CD4-positive, alpha-beta T cell (primary cell): ENCODE measurements around the gene TEF. TPM values are rescaled to one million over a fixed set of nuclear protein-coding genes. Genes with fewer than 3 reads are reported as not detected.

ENCODE experiments used
- ATAC-seq: fragments of 200-7000 bp; cut with Tn5 transposase; one replicate; pipeline ENCODE4 v1.10.0; 2022; ENCODE audit warnings: mild to moderate bottlenecking; ENCODE audit not compliant: poor library complexity
- CTCF ChIA-PET: fragments of 350-600 bp; sonication (Branson Sonifier 250); formaldehyde crosslinking; loops from one replicate; lab custom pipeline; 2021; ENCODE audit warnings: antibody characterized with exemption, inconsistent platforms; lab: Charles Lee
- POLR2A ChIA-PET: fragments of 350-600 bp; sonication (Branson Sonifier 250); formaldehyde crosslinking; loops from one replicate; lab custom pipeline; 2021; ENCODE audit warnings: antibody characterized with exemption, inconsistent platforms; lab: Charles Lee
- DNase-seq, 14 experiments: peaks; one replicate each; pipeline ENCODE4 v3.0.0-alpha.2; 2013 to 2020; ENCODE audit warnings: mixed read lengths in 2 of 14
- H3K27ac ChIP-seq, 2 donors: one replicate each; pipeline versions ENCODE4 v1.5.1 to v1.7.0; 2013; ENCODE audit warnings: low read length in 2 of 2, low read depth in 1 of 2, mild to moderate bottlenecking in 1 of 2
- H3K27me3 ChIP-seq, 2 experiments: 1 replicate in 1 of 2; 2 replicates in 1 of 2; pipeline versions ENCODE4 v1.6.1 to v1.7.0; 2013; ENCODE audit warnings: low read length in 2 of 2, control low read depth in 1 of 2, mild to moderate bottlenecking in 1 of 2, moderate library complexity in 1 of 2; ENCODE audit not compliant: insufficient read depth in 2 of 2, control insufficient read depth in 1 of 2
- H3K36me3 ChIP-seq: one replicate; pipeline ENCODE4 v1.6.1; 2013; ENCODE audit warnings: low read length, control low read depth; ENCODE audit not compliant: insufficient read depth
- H3K4me1 ChIP-seq: one replicate; pipeline ENCODE4 v1.6.1; 2013; ENCODE audit warnings: low read length, control low read depth; ENCODE audit not compliant: insufficient read depth
- H3K4me3 ChIP-seq: one replicate; pipeline ENCODE4 v1.5.1; 2013; ENCODE audit warnings: mild to moderate bottlenecking, low read length, moderate library complexity
- H3K9me3 ChIP-seq, 2 experiments: 1 replicate in 1 of 2; 2 replicates in 1 of 2; pipeline versions ENCODE4 v1.6.1 to v1.7.0; 2013; ENCODE audit warnings: low read length in 2 of 2, mild to moderate bottlenecking in 2 of 2, control low read depth in 1 of 2, moderate library complexity in 1 of 2; ENCODE audit not compliant: control insufficient read depth in 1 of 2, insufficient read depth in 1 of 2
- H3K27ac Mint-ChIP-seq: one replicate; pipeline ENCODE4 v1.8.0; 2020; ENCODE audit warnings: mixed read lengths
- H3K27me3 Mint-ChIP-seq: one replicate; pipeline ENCODE4 v1.8.0; 2021; ENCODE audit warnings: mixed read lengths
- H3K36me3 Mint-ChIP-seq: one replicate; pipeline ENCODE4 v1.8.0; 2021; ENCODE audit warnings: low read depth, mixed read lengths
- H3K4me1 Mint-ChIP-seq: one replicate; pipeline ENCODE4 v1.8.0; 2021; ENCODE audit warnings: low read depth, mixed read lengths
- H3K4me3 Mint-ChIP-seq: one replicate; pipeline ENCODE4 v1.8.0; 2020; ENCODE audit warnings: mild to moderate bottlenecking, mixed read lengths
- H3K9me3 Mint-ChIP-seq: one replicate; pipeline ENCODE4 v1.8.0; 2020; ENCODE audit warnings: mixed read lengths
- CTCF ChIP-seq: fragments of 200-600 bp; IDR thresholded peaks from one replicate; pipeline ENCODE4 v1.8.0; 2022; ENCODE audit warnings: antibody characterized with exemption, mild to moderate bottlenecking
- intact Hi-C, 2 experiments: fragments of 100-400 bp; cut with DNase I in 1 of 2; cut with micrococcal nuclease in 1 of 2; formaldehyde crosslinking; loops; one replicate each; pipeline versions ENCODE4 v1.15.1 to v1.9.0; 2023 to 2025; cut with DNase I, micrococcal nuclease
- total RNA-seq, 174 experiments: library from RNA in 2 of 174; stranded (reverse) in 2 of 174; gene quantifications; one replicate each; pipeline ENCODE4 v1.2.3 and lab custom pipeline; 2021 to 2026

TEF gene
- total RNA-seq, 2 experiments from 2014 or later: 2.4 to 2.6 TPM

- Histone ChIP-seq H3K36me3 (peaks cover 17% of the 10 kb centered on the region), H3K4me3 (no peak overlapping the region), H3K27ac (no peak overlapping the region), H3K9me3 (no peaks in the 10 kb centered on the region), H3K4me1 (peaks cover 5% of the 10 kb centered on the region), H3K27me3 (no peaks in the 10 kb centered on the region)
- POLR2A ChIA-PET: interaction anchor here (1.6 kb wide), 1 partner anchor 19 kb away, joined by 4 read pairs; the partner anchor contains the start of gene TEF
- Mint-ChIP-seq H3K27me3 (no peaks in the 10 kb centered on the region), H3K36me3 (peaks cover 12% of the 10 kb centered on the region), H3K9me3 (no peaks in the 10 kb centered on the region), H3K27ac (no peak overlapping the region), H3K4me3 (no peak overlapping the region), H3K4me1 (no peaks in the 10 kb centered on the region)
- DNase-seq (no peak), ATAC-seq (no peak)
- intact Hi-C loops: no loop called here
- CTCF ChIA-PET: no interaction called here
- no peak for TF ChIP-seq CTCF
These were observed 19.9 kb upstream of the TEF start for GRCh38 chr22:41361716-41362310.

GRCh38 chr22:41362615-41363014 is 19.1 kb upstream of the TEF start:
- no peaks in the 10 kb centered on the region for H3K9me3 Mint-ChIP-seq
- ATAC-seq (no peak), DNase-seq (no peak)
- H3K9me3 ChIP-seq: no peaks in the 10 kb centered on the region
- H3K4me1 Mint-ChIP-seq: no peaks in the 10 kb centered on the region
- H3K27me3 ChIP-seq: no peaks in the 10 kb centered on the region
- peaks cover 9% of the 10 kb centered on the region for H3K36me3 Mint-ChIP-seq
- no peak overlapping the region for H3K4me3 ChIP-seq
- peaks cover 12% of the 10 kb centered on the region for H3K4me1 ChIP-seq
- H3K36me3 ChIP-seq: peaks cover 10% of the 10 kb centered on the region
- no peak overlapping the region for H3K4me3 Mint-ChIP-seq
- TF ChIP-seq CTCF: no peak
- intact Hi-C loops: no loop called here
- POLR2A ChIA-PET: interaction anchor here (1.6 kb wide), 1 partner anchor 18 kb away, joined by 4 read pairs; the partner anchor contains the start of gene TEF
- CTCF ChIA-PET: no interaction called here
- no peaks in the 10 kb centered on the region for H3K27me3 Mint-ChIP-seq
- H3K27ac Mint-ChIP-seq: no peak overlapping the region
- H3K27ac ChIP-seq: no peak overlapping the region

GRCh38 chr22:41364233-41364632 is 17.5 kb upstream of the TEF start:
- ATAC-seq (no peak), DNase-seq (no peak)
- no peak for TF ChIP-seq CTCF
- POLR2A ChIA-PET: interaction anchor here (1.1 kb wide), 1 partner anchor 17 kb away, joined by 3 read pairs; the partner anchor contains the start of gene TEF
- no peaks in the 10 kb centered on the region for H3K36me3 ChIP-seq
- no peak overlapping the region for H3K4me3 ChIP-seq
- Mint-ChIP-seq H3K4me1 (no peaks in the 10 kb centered on the region), H3K27me3 (no peaks in the 10 kb centered on the region), H3K4me3 (no peak overlapping the region), H3K9me3 (no peaks in the 10 kb centered on the region), H3K36me3 (no peaks in the 10 kb centered on the region), H3K27ac (no peak overlapping the region)
- H3K9me3 ChIP-seq: no peaks in the 10 kb centered on the region
- intact Hi-C loops: no loop called here
- no peaks in the 10 kb centered on the region for H3K27me3 ChIP-seq
- H3K27ac ChIP-seq: no peak overlapping the region
- CTCF ChIA-PET: no interaction called here
- peaks cover 12% of the 10 kb centered on the region for H3K4me1 ChIP-seq
